IPS-11a (cell line): ENCODE data around the gene PIGR.

Experiments used
- H3K4me3 ChIP-seq: one replicate; pipeline ENCODE4 v1.5.1; 2013; ENCODE audit warnings: low read depth, low read length, control low read depth

Gene PIGR

DNA sequence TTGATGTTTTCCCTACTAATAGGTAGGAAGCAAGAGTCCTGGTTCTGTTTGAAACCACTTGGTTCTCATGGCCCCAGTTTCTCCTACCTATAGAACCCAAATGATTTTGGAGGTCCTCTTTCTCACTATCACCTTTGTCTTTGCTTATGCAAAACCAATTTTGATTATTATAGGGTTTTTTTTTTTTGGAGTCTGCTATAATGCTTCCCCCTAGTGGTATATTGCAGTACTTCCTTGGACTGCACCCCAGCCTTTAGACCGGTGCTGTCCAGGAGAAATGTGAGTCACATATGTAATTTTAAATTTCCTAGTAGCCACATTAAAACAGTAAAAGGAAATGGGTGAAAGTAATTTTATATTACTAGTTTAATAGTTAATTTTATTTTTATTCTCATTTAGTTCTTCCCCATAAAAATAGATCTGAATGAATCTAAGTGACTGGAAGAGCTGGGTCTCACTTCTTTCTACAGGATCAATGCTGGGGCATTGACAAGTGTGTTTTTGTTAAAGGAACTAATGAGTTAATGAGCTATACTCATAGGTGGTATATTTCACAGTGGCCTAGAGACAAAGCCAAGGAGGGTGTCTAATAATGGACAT is 35.1 kb downstream of the PIGR start:
- H3K4me3 ChIP-seq = no peak overlapping the region

DNA sequence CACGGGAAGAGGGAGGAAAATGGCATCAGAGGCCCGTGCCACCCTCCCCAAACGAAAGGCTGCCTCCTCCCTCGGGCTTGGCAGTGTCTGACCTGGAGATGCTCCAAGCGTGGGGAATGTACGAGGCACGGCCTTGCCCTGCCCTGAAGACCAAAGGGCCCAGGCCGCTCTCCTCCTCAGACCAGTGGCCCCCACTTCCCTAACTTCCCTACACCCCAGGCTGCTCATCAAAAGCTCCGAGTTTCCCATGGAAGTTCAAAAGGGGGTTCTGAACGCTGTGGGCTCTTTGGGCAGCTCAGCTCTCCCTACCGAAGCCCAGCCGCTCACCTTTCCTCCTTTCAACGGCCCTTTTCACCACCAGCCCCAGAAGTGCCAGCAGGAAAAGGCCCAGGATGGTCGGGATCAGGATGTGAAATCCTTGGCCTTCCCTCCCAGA is 36.4 kb downstream of the PIGR start:
- peak overlapping the region; percentile 43 for H3K4me3 ChIP-seq

DNA sequence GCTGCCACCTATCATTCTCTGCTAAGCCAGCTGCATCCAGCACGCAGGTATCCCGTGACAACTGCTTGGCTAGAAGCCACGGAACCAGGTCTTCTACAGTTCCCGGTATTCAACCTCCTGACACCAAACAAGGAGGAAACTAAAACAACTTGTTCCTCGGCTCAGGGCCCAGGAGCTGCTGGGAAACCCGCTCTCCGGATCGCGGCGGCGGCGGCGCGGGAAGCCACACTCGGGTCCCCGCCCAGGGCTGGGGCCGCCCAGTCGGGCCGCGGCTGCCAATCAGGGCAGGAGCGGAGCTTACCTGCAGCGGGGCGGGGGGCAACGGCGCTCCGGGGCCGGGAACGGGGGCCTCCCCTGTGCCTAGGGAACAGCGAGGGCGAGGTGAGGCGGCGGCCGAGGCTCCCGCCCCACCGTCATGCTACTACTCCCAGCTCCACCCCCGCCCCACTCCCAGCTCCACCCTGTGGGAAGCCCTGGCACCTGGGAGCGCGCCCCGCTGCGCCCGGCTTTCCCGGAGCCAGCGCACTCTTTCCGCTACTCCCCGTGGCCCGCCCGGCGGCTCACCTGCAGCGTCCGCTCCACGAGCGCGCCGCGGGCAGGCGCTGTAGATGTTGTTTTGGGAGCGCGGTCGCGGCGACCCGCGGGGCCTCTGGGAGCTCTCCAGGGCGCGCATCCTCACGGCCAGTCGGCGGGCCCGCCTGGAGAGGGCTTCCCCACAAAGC is 36.9 kb downstream of the PIGR start:
- peak overlapping the region; percentile 43 for H3K4me3 ChIP-seq

DNA sequence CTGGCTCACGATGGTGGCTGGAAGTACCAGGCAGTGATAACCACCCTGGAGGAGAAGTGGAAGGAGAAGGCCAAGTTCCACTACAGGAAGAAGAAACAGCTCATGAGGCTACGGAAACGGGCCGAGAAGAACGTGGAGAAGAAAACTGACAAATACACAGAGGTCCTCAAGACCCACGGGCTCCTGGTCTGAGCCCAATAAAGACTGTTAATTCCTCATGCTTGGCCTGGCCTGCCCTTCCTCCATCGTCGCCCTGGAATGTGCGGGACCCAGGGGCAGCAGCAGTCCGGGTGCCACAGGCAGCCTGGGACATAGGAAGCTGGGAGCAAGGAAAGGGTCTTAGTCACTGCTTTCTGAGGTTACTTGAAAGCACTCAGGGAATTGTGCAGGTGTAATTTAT is 38.2 kb downstream of the PIGR start:
- no peak overlapping the region for H3K4me3 ChIP-seq

DNA sequence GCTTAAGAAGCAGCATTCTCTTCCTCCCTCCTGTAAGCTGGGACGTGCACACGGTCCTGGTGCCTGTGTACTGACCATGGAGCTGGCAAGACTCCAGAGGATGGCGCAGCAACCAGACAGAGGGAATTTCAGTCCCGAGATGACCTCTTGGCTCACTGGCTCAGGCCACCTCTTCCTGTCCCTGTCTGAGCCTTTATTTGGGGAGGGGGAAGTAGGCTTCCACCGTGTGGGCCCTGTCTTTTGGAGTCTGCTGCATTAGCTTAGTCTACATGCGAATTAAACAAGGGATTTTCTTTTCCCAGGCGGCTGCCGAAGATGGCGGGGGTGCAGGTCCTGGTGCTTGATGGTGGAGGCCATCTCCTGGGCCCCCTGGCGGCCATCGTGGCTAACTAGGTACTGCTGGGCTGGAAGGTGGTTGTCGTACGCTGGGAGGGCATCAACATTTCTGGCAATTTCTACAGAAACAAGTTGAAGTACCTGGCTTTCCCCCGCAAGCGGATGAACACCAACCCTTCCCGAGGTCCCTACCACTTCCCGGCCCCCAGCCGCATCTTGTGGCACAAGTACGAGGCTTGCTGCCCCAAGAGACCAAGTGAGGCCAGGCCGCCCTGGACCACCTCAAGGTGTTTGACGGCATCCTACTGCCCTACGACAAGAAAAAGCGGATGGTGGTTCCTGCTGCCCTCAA is 38.8 kb downstream of the PIGR start:
- no peak overlapping the region for H3K4me3 ChIP-seq

DNA sequence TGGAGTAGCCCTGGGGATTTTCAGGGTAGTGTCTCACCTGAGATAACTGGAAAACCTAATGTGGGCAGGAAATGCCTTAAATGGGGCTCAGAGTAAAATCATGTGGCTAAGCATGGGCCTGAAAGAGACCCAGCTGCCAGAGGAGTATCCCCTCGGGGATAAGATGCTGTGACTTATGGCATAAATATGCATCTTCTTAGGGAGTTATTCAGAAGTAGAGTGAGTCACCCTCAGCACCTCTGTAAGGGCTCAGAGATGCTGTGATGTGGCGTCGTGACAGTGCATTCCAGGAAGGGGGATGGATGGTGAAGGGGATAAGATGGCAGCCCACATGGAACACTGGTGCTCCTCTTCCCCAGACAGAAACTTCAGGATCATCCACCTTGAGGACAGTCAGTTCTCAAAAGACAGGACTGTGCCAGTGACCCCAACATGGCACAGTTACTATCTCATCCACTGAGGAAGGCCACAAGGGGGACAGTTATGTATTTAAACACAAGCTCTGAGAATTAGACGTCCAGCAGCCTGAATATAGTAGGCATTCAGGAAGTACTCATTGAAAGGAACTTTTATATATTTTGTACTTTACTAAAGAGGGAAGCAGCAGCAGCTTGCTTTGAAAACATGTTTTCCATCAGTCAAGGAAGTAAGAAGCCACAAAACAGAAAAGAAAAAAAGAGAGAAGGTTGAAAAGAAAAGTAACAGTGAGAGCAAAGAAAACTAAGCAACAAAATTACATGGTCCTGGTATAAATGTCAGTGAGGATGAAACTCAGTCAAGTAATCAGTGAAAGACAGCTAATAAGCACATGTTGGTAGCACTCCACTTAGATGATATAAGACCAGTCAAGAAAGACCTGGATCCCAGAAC is 40.7 kb downstream of the PIGR start:
- H3K4me3 ChIP-seq = no peak overlapping the region

DNA sequence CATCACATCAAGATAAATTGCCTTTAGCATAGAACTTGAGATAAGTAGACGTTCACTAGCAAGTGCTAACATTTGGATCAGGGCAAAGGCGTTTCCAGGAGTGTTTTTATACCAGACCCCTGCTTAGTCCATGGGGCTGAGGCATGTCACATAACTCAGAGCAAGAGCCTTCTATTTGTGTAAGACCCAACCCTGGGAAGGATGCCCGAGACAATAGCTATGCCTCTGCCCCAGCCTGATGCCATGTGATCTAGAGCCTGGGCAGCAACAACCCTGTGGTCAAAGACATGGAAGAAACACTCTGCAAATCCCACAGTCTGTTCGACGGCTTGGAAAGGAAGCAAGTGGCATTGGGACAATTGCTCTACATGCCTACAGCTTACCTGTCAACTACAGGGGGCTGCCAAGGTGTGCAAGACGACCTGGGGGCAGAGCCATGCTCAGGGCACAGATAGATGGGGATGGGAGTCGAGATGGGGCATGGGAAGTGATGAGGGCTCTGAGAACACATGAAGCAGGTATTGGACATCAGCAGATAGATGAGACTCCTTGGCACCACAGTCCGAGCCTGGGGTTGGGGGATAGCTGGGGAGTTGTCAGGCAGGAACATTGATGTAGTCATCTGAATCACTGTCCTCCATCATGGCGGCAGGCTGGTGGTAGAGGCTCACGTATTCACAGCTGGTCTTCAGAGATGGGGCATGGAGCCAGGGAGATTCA is 41.7 kb downstream of the PIGR start:
- no peak overlapping the region for H3K4me3 ChIP-seq

DNA sequence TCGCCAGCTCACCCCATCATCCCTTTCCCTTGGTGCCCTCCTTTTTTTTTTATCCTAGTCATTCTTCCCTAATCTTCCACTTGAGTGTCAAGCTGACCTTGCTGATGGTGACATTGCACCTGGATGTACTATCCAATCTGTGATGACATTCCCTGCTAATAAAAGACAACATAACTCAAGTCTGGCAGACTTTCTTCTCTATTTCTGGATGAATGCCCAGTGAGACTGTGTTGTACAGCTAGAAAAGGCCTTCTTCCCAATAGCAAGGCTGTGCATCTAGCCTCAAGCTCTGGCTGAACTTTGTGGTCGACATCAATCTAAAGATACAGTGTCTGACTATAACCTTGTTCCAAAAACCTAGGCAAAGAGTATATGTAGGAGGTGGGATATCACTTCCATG is 42.6 kb downstream of the PIGR start:
- H3K4me3 ChIP-seq = no peak overlapping the region

DNA sequence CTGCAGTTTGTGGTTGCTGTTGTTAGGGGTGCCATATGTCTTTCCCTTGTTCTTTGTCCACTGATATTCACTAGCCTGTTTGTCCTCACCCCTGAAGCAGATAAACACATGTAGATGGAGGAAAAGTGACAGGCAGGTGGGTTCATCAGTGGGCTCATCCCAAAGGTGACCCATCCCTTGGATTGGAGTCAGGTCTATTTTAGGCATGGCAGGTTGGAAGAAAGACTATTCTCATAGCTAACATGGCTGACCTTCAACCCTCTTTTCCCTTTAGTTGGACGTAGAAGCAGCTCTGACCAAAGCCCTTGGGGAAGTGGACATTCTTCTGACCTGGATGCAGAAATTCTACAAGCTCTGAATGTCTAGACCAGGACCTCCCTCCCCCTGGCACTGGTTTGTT is 43.6 kb downstream of the PIGR start:
- H3K4me3 ChIP-seq = no peak overlapping the region

DNA sequence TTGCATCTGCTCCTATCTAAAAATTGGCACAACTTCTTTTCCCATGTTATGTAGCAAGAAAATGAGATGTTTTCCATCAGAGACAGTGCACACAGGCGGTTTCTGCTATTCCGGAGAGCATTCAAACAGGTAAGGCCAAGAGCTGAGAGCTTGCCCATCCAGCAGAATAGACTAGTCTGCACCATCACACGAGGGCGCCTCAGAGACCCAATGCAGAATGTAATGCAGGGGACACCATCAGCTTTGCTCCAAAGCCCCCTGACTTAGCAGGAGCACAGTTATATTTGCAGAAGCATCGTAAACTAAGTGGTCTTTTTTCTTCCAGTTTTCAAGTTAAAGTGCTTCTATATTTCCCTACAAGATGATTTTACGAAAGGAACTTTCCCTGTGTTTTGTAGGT is 44.3 kb downstream of the PIGR start:
- no peak overlapping the region for H3K4me3 ChIP-seq

DNA sequence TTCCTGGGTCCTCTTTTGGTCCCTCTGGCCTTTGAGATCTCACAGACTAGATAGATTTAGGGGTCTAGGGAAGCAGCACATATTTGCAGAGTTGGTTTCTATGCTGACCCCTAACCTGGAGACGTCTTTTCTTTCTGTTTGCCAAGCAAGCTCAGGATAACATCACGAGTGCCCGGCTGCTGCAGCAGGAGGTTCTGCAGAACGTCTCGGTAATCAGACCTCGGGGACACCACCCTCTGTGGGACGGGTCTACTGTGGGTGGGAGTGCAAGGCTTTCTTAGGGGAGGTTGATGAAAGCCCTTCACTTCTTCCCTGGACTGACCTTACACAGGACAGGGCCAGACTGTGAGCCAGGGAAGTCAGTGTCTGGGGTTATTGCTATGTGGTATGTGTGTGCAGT is 46.1 kb downstream of the PIGR start:
- no peak overlapping the region for H3K4me3 ChIP-seq

DNA sequence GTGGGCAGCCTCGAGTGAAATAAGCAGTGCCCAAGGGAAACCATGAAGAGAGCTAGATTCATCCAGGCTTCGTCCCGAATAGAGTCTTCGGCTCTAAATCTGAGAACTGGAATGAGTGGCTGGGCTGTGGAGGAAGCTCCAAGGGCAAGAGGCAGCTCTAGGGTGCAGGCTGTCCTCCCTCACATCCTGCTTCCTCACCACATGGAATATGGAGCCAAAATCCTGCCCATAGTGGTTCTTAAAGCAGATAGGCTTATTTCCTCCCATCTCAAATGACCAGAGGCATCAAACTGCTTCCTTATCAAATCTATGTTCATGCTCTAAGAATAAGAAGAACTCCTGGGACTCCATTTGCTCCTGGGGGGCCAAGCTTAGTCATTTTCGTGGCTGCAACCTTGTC is 46.5 kb downstream of the PIGR start:
- H3K4me3 ChIP-seq = no peak overlapping the region

DNA sequence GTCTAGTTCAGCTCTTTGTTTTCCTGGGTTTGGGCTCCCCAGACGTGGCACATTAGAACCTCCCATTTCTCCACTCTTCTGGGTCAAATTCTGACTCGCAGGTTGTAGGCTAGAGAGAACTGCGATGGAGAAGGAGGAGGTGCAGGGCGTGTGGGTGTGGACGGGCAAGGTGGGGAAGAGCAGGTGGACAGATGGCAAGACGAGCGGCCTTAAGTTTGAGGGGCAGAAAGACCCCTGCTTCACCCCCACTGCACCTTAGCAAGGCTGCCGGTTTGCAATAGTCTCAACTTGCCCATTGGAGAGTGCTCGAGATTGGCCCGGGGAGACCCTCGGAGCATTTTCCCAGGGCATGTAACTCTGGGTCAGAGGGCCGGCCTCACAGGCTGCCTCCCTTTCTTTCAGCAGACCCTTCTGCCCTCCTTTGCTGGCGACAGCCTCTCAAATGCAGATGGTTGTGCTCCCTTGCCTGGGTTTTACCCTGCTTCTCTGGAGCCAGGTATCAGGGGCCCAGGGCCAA is 47.3 kb downstream of the PIGR start:
- no peak overlapping the region for H3K4me3 ChIP-seq

DNA sequence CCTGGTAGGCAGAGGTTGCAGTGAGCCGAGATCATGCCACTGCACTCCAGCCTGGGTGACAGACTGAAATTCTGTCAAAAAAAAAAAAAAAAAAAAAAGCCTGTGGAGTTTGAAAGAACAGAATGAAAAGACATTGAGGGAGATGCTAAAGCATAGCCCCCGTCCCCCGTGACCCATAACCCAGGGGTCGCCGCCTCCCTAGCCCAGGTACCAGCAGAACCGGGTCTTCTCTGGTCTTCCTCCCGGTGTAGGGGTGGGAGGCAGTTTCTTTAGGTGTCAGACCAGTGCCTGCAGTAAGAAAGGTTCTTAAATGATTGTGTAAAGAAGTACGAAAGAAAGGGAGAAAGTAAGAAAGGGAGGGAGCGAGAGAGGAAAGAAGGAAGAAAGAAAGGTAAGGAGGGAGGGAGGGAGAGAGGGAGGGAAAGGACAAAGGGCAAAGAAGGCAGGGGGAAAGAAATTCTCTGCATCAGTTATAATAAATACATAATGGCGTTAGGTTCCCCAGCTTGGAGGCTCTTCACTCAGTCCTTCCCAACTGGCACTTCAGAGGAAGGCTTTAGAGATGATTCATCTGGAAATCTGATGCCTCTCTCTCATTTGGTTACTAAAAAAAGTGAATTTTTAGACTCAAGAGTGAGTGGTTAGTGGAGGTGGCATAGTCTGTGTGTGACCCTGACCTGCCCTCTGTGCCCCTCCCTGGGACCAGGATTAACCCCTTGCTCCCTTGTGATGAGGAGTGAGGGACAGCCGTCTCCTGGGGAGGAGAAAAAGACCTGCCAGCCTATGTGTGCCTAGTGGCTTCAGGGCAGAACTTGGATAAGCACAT is 48.0 kb downstream of the PIGR start:
- H3K4me3 ChIP-seq = no peak overlapping the region

DNA sequence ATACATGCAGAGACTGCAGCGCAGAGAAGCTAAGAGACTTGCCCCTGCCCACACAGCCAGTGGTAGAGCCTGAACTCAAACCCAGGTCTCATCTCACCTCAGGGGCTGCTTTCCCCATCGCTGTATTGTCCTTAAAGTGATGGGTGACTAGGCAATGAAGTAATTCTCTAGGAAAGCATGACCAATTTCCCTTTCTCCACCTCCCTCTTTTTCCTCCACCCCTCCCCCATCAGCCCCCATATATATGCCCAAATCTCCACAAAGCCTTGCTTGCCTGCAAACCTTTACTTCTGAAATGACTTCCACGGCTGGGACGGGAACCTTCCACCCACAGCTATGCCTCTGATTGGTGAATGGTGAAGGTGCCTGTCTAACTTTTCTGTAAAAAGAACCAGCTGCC is 49.1 kb downstream of the PIGR start, which contains the start of gene IL24:
TSS of gene IL24 (plus strand) at position 269 of the 400 bp plus-strand sequence. CDS start 390 bp downstream, outside the sequence.
- no peak within 1 kb of the TSS for H3K4me3 ChIP-seq

DNA sequence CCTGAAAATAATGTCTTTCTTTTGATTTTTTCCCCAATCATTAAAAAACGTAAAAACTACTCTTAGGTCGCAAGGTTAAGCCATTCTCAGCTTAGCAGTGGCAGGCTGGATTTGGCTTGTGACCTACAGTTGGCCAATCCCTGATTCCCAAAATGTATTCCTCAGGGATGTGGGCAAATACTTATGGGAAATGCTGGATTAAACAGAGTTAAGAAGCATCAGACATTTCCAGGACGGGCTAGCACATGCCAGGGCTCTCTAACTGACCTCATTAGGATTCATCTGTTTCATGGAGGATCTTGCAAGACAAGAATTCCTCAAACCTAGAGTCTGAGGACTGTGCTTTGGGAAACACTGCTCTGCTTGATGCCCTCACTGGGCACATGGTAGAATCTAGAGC is 50.0 kb downstream of the PIGR start:
- no peak overlapping the region for H3K4me3 ChIP-seq

DNA sequence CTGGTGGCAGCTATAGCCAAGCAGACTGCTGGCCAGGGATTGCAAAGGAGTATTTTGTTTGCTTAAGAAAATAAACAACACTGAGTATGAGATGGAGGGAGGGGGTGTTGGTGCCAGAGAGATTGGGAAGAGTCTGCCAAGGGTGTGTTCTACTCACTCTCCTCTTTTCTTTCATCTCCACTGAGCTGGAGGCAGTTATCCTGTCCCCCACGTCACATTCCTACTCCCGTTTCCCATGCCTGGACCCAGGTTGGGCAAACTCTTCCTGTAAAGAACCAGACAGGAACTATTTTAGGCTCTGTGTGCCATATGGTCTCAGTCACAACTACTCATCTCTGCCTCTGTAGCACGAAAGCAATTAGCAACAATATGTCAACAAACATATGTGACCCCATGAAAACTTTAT is 50.4 kb downstream of the PIGR start:
- H3K4me3 ChIP-seq = no peak overlapping the region

DNA sequence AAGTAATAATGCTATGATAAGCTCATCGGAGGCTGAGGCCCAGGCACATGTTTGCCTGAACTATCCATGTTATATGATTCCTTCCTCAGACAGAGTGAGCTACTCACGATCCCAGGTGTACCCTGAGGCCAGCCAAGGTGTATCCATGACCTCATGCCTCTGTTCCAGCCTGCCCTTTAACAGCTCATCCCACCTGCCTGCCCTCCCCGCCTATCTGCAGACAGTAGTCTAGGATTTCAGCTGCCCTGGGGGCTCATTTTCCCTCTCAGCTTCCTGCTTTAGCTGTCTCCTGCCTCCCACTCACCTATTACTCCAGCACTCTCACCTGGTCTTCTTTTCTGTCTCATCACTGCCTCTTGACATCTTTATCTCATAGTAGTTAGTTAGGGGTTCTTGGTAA is 50.9 kb downstream of the PIGR start:
- H3K4me3 ChIP-seq = no peak overlapping the region

DNA sequence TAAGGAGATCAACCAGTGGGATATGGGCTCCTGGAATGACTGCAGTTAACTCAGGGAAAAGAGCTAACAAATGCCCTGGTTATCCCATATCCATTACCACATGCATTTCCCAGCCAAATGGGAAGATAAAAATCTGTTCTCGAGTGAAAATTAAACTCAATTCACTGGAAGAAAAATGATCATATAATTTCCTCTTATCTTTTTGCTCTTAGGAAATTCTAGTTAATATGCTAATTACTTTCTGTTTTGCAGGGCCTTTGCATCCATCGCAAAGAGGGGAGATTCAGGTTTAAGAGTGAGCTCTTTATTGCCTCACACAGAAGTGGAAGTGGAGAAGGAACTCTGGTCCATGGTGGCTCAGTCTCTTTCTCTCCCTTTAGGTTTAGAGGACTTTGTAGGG is 52.9 kb downstream of the PIGR start:
- no peak overlapping the region for H3K4me3 ChIP-seq
